ENCODE data around the gene C3orf85. TPM values are rescaled to one million over a fixed set of nuclear protein-coding genes. Genes with fewer than 3 reads are reported as not detected.

C3orf85 gene
- polyA plus RNA-seq, 2 donors: not detected

DNA sequence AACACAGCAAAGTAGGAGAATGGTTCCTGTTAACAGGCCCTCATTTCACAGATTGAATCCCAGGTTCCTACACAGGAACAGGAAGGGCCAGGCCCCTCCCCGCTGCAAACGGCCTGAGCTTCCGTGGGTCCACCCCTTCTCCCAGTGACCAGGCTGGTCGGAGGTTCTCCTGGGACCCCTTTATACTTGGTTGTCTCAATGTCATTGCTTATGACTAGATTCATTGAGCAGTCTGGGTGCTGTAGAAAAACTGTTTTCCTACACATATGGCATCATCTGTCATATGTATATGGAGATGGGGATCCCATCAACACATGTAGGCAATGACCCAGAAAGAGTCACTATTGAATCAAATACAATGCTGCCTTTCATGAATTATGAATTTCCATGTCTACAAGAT, 3.8 kb downstream of the C3orf85 start:
- no peak overlapping the region for H3K27ac ChIP-seq (ENCODE audit: low read depth in 2 of 2, low read length in 1 of 2)
- WGBS, 2 donors: 81 to 88% methylated on average over 4 of the region's 4 CpGs
- no peaks in the 10 kb centered on the region for H3K4me1 ChIP-seq (ENCODE audit: control insufficient read depth in 2 of 2, insufficient read depth in 2 of 2, low read length in 1 of 2)
- H3K36me3 ChIP-seq (ENCODE audit: control insufficient read depth in 2 of 2, insufficient read depth in 2 of 2, low read length in 1 of 2): no peaks in the 10 kb centered on the region
- H3K4me3 ChIP-seq (ENCODE audit: low read depth in 1 of 2, low read length in 2 of 2): no peak overlapping the region
- no peaks in the 10 kb centered on the region for H3K27me3 ChIP-seq (ENCODE audit: control insufficient read depth in 1 of 2, insufficient read depth in 2 of 2, low read length in 2 of 2)
- no peaks in the 10 kb centered on the region for H3K9me3 ChIP-seq (ENCODE audit: control insufficient read depth in 2 of 2, insufficient read depth in 1 of 2, low read depth in 1 of 2, low read length in 1 of 2)

DNA sequence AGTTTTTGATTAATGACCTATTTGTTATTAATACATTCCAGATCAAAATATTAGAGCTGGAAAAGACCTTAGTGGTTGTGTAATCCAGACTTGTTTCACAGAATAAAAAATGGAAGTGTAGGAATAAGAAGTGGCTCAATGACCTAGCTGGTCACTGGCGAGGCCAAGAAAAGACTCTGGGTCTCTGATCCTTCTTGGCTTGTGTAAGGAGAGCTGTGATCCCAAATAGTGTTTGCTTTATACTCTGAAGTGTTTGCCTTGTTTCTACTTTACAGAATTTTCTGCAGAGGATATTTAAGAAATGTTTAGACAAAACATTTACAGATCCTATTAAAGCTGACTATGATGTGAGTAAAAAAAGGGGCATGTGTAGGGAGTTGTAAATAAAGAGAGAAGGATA, 7.1 kb downstream of the C3orf85 start:
- Histone ChIP-seq H3K27ac (ENCODE audit: low read depth in 2 of 2, low read length in 1 of 2) (no peak overlapping the region), H3K4me3 (ENCODE audit: low read depth in 1 of 2, low read length in 2 of 2) (no peak overlapping the region), H3K4me1 (ENCODE audit: control insufficient read depth in 2 of 2, insufficient read depth in 2 of 2, low read length in 1 of 2) (no peaks in the 10 kb centered on the region), H3K9me3 (ENCODE audit: control insufficient read depth in 2 of 2, insufficient read depth in 1 of 2, low read depth in 1 of 2, low read length in 1 of 2) (no peaks in the 10 kb centered on the region), H3K36me3 (ENCODE audit: control insufficient read depth in 2 of 2, insufficient read depth in 2 of 2, low read length in 1 of 2) (no peaks in the 10 kb centered on the region), H3K27me3 (ENCODE audit: control insufficient read depth in 1 of 2, insufficient read depth in 2 of 2, low read length in 2 of 2) (no peaks in the 10 kb centered on the region)
- WGBS, 2 donors: 56 to 72% methylated on average over 1 of the region's 1 CpG

DNA sequence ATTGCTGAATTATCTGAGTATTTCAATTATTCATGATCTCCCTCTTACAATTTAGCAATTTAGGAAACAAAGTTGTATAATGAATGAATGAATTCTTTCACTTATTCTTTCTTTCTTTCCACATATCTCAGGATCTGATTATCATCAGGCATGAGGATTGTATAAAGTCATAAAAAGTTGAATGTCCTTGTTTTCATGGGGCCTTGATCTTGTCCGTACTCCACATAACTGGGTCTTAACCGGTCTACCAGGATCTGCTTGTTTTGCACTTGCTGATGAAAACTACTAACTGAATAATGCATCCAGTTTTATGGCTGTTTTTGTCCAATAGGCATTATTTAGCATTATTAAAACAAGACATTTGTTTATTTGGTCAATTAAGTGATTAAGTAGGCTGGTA, 12.6 kb downstream of the C3orf85 start:
- no peaks in the 10 kb centered on the region for H3K36me3 ChIP-seq (ENCODE audit: control insufficient read depth in 2 of 2, insufficient read depth in 2 of 2, low read length in 1 of 2)
- H3K4me1 ChIP-seq (ENCODE audit: control insufficient read depth in 2 of 2, insufficient read depth in 2 of 2, low read length in 1 of 2): no peaks in the 10 kb centered on the region
- WGBS, 2 donors: 90 to 93% methylated on average over 2 of the region's 2 CpGs
- H3K27me3 ChIP-seq (ENCODE audit: control insufficient read depth in 1 of 2, insufficient read depth in 2 of 2, low read length in 2 of 2): no peaks in the 10 kb centered on the region
- no peak overlapping the region for H3K27ac ChIP-seq (ENCODE audit: low read depth in 2 of 2, low read length in 1 of 2)
- no peak overlapping the region for H3K4me3 ChIP-seq (ENCODE audit: low read depth in 1 of 2, low read length in 2 of 2)
- no peaks in the 10 kb centered on the region for H3K9me3 ChIP-seq (ENCODE audit: control insufficient read depth in 2 of 2, insufficient read depth in 1 of 2, low read depth in 1 of 2, low read length in 1 of 2)

DNA sequence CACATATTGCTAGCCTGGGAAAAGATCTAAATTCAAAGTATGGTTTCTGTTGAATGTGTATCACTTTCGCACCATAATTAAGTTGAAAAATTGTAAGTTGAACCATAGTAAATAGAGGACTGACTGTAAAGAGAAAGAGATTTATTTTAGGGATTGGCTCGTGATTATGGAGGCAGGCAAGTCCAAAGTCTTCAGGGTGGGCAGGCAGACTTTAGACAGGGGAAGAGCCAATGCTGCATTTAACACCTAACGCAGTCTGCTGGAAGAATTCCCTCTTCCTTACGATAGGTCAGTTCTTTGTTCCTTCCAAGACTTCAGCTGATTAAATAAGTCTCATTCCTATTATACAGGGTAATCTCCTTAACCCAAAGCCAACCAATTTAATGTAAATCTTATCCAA, 15.8 kb downstream of the C3orf85 start:
- Histone ChIP-seq H3K4me1 (ENCODE audit: control insufficient read depth in 2 of 2, insufficient read depth in 2 of 2, low read length in 1 of 2) (no peaks in the 10 kb centered on the region), H3K27ac (ENCODE audit: low read depth in 2 of 2, low read length in 1 of 2) (no peak overlapping the region), H3K9me3 (ENCODE audit: control insufficient read depth in 2 of 2, insufficient read depth in 1 of 2, low read depth in 1 of 2, low read length in 1 of 2) (no peaks in the 10 kb centered on the region), H3K36me3 (ENCODE audit: control insufficient read depth in 2 of 2, insufficient read depth in 2 of 2, low read length in 1 of 2) (no peaks in the 10 kb centered on the region), H3K27me3 (ENCODE audit: control insufficient read depth in 1 of 2, insufficient read depth in 2 of 2, low read length in 2 of 2) (no peaks in the 10 kb centered on the region), H3K4me3 (ENCODE audit: low read depth in 1 of 2, low read length in 2 of 2) (no peak overlapping the region)
- WGBS, 2 donors: 48 to 59% methylated on average over 4 of the region's 4 CpGs

DNA sequence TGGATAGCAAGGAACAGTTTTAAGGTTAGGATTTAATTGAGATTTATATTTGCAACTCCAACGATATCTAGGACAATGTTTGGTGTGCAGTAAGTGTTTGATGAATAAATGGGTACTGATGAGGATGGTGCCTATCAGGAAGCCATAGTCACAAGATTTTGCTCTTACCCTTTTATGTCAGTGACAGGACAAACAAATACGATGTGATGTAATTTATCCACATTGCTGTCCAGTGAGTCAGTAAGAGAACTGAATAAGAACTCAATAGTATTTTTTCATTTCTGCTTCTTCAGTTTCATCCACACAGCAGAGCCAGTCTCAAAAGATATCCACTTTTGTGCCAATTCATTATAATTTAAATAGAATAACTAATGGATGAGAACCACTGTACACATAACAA, 18.5 kb downstream of the C3orf85 start:
- Histone ChIP-seq H3K36me3 (ENCODE audit: control insufficient read depth in 2 of 2, insufficient read depth in 2 of 2, low read length in 1 of 2) (no peaks in the 10 kb centered on the region), H3K4me3 (ENCODE audit: low read depth in 1 of 2, low read length in 2 of 2) (no peak overlapping the region), H3K9me3 (ENCODE audit: control insufficient read depth in 2 of 2, insufficient read depth in 1 of 2, low read depth in 1 of 2, low read length in 1 of 2) (no peaks in the 10 kb centered on the region), H3K27ac (ENCODE audit: low read depth in 2 of 2, low read length in 1 of 2) (no peak overlapping the region), H3K27me3 (ENCODE audit: control insufficient read depth in 1 of 2, insufficient read depth in 2 of 2, low read length in 2 of 2) (no peaks in the 10 kb centered on the region), H3K4me1 (ENCODE audit: control insufficient read depth in 2 of 2, insufficient read depth in 2 of 2, low read length in 1 of 2) (no peaks in the 10 kb centered on the region)
- 55 to 63% methylated on average over 2 of the region's 2 CpGs for WGBS, 2 donors

DNA sequence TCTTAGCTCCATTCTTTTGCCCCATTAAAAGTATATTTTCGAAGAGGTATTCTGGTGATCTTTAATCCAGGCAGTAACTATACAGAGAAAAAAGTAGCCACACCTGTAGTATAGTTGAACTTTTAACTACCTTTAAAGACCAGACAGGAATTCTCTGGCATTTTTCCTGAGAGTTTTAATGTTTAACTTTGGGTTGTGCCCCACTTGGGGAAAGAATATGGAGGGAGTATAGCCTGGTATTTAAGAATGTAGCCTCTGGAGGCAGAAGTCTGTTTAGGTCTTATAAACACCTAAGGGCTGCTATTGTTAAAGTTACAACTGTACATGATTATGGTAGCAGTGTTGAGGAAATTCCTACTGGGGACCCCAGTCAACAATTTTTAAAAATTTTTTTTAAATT, 19.3 kb downstream of the C3orf85 start:
- H3K9me3 ChIP-seq (ENCODE audit: control insufficient read depth in 2 of 2, insufficient read depth in 1 of 2, low read depth in 1 of 2, low read length in 1 of 2): no peaks in the 10 kb centered on the region
- no peaks in the 10 kb centered on the region for H3K4me1 ChIP-seq (ENCODE audit: control insufficient read depth in 2 of 2, insufficient read depth in 2 of 2, low read length in 1 of 2)
- no peaks in the 10 kb centered on the region for H3K27me3 ChIP-seq (ENCODE audit: control insufficient read depth in 1 of 2, insufficient read depth in 2 of 2, low read length in 2 of 2)
- WGBS, 2 donors: 38 to 43% methylated on average over 1 of the region's 1 CpG
- no peaks in the 10 kb centered on the region for H3K36me3 ChIP-seq (ENCODE audit: control insufficient read depth in 2 of 2, insufficient read depth in 2 of 2, low read length in 1 of 2)
- H3K27ac ChIP-seq (ENCODE audit: low read depth in 2 of 2, low read length in 1 of 2): no peak overlapping the region
- no peak overlapping the region for H3K4me3 ChIP-seq (ENCODE audit: low read depth in 1 of 2, low read length in 2 of 2)

DNA sequence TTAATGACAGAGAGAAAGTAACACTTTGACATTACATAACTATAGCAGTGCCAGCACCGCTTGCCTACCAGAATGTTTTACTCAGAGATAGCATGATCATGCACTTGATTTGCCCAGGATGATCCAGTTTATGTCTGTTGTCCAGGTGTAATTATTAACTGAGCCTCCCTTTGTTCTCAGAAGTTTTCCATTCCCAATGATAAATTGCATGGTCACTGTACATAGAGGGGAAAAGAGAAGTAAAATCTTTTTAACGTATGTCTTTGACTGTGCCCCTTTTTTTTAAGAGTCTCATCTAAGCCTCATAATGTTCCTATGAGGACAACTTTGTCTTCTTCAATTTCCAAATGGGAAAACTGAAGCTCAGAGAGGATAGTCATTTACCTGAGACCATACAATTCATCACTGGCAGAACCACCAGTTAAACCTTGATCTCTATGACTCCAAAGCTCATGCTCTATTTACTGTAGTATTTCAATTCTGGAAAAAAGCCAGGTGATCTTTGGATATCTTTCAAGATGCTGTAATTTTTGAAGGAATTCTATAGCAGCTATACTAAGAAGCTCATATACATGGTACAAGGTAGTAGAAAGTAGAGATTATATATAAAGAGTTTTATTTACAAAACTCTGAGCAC, 25.1 kb downstream of the C3orf85 start:
- H3K4me1 ChIP-seq (ENCODE audit: control insufficient read depth in 2 of 2, insufficient read depth in 2 of 2, low read length in 1 of 2): no peaks in the 10 kb centered on the region
- H3K4me3 ChIP-seq (ENCODE audit: low read depth in 1 of 2, low read length in 2 of 2): no peak overlapping the region
- no peaks in the 10 kb centered on the region for H3K27me3 ChIP-seq (ENCODE audit: control insufficient read depth in 1 of 2, insufficient read depth in 2 of 2, low read length in 2 of 2)
- no peaks in the 10 kb centered on the region for H3K36me3 ChIP-seq (ENCODE audit: control insufficient read depth in 2 of 2, insufficient read depth in 2 of 2, low read length in 1 of 2)
- H3K27ac ChIP-seq (ENCODE audit: low read depth in 2 of 2, low read length in 1 of 2): no peak overlapping the region
- WGBS, 2 donors: 43 to 57% methylated on average over 2 of the region's 2 CpGs
- no peaks in the 10 kb centered on the region for H3K9me3 ChIP-seq (ENCODE audit: control insufficient read depth in 2 of 2, insufficient read depth in 1 of 2, low read depth in 1 of 2, low read length in 1 of 2)

DNA sequence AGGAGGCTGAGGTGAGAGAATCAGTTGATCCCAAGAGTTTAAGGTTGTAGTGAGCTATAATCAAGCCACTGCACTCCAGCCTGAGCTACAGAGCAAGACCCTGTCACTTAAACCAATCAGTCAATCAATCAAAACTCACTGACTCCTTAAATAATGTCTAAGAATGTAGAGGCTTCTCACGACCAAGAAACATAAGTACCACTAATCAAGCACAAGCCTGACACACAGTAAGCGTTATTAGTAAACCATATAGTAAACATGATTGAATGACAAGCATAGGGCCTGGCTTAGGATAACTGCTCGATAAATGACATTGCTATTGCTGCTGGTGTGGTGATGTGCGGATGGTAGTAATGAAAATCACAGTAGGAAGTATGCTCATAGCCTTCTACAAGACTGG, 29.4 kb downstream of the C3orf85 start:
- H3K27ac ChIP-seq (ENCODE audit: low read depth in 2 of 2, low read length in 1 of 2): no peak overlapping the region
- no peaks in the 10 kb centered on the region for H3K9me3 ChIP-seq (ENCODE audit: control insufficient read depth in 2 of 2, insufficient read depth in 1 of 2, low read depth in 1 of 2, low read length in 1 of 2)
- no peaks in the 10 kb centered on the region for H3K27me3 ChIP-seq (ENCODE audit: control insufficient read depth in 1 of 2, insufficient read depth in 2 of 2, low read length in 2 of 2)
- WGBS, 2 donors: 82 to 86% methylated on average over 4 of the region's 4 CpGs
- no peaks in the 10 kb centered on the region for H3K4me1 ChIP-seq (ENCODE audit: control insufficient read depth in 2 of 2, insufficient read depth in 2 of 2, low read length in 1 of 2)
- no peaks in the 10 kb centered on the region for H3K36me3 ChIP-seq (ENCODE audit: control insufficient read depth in 2 of 2, insufficient read depth in 2 of 2, low read length in 1 of 2)
- no peak overlapping the region for H3K4me3 ChIP-seq (ENCODE audit: low read depth in 1 of 2, low read length in 2 of 2)

DNA sequence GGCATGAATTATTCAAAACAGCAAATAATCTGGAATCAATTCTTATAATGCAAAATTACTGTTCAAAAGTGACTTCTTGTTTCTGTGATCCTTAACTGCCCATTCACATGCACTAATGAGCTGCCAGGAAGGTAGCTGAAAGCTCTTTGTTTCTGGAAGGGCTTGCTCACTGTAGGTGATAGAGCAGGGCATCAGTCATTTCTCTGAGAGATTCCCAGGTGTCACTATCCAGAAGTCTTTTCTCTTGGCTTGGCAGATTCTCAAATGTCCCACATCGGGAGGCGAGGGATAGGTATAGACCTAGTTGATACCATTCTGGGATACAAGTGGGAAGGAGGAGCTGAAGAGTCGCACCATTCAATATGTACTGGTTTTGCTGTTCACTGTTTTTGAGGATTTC, 35.0 kb downstream of the C3orf85 start:
- H3K27ac ChIP-seq (ENCODE audit: low read depth in 2 of 2, low read length in 1 of 2): no peak overlapping the region
- H3K4me3 ChIP-seq (ENCODE audit: low read depth in 1 of 2, low read length in 2 of 2): no peak overlapping the region
- no peaks in the 10 kb centered on the region for H3K27me3 ChIP-seq (ENCODE audit: control insufficient read depth in 1 of 2, insufficient read depth in 2 of 2, low read length in 2 of 2)
- no peaks in the 10 kb centered on the region for H3K4me1 ChIP-seq (ENCODE audit: control insufficient read depth in 2 of 2, insufficient read depth in 2 of 2, low read length in 1 of 2)
- WGBS, 2 donors: 92 to 93% methylated on average over 3 of the region's 3 CpGs
- no peaks in the 10 kb centered on the region for H3K36me3 ChIP-seq (ENCODE audit: control insufficient read depth in 2 of 2, insufficient read depth in 2 of 2, low read length in 1 of 2)
- H3K9me3 ChIP-seq (ENCODE audit: control insufficient read depth in 2 of 2, insufficient read depth in 1 of 2, low read depth in 1 of 2, low read length in 1 of 2): no peaks in the 10 kb centered on the region

DNA sequence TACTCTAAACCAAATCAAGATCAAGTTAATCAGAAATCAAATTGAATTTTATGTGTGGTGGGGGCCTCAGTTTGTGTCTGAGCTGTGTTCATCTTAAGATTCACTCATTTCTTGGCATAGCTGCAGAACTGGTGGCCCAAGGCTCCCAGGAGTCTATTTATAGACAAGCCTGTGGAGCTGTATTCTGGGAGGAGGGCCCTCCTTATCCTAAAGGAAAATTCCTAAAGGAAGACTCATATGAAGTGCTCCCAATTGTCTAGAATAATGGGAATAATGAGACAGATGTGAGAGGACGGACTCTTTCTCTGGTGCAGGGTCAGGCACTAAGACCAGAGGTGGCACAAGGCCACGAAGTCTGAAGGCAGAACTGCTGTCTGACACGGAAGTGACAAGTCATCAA, 38.9 kb downstream of the C3orf85 start:
- Histone ChIP-seq H3K4me1 (ENCODE audit: control insufficient read depth in 2 of 2, insufficient read depth in 2 of 2, low read length in 1 of 2) (no peaks in the 10 kb centered on the region), H3K9me3 (ENCODE audit: control insufficient read depth in 2 of 2, insufficient read depth in 1 of 2, low read depth in 1 of 2, low read length in 1 of 2) (peaks cover 3 to 4% of the 10 kb centered on the region in 2 donors), H3K27me3 (ENCODE audit: control insufficient read depth in 1 of 2, insufficient read depth in 2 of 2, low read length in 2 of 2) (no peaks in the 10 kb centered on the region), H3K36me3 (ENCODE audit: control insufficient read depth in 2 of 2, insufficient read depth in 2 of 2, low read length in 1 of 2) (no peaks in the 10 kb centered on the region), H3K4me3 (ENCODE audit: low read depth in 1 of 2, low read length in 2 of 2) (no peak overlapping the region), H3K27ac (ENCODE audit: low read depth in 2 of 2, low read length in 1 of 2) (no peak overlapping the region)
- 62 to 76% methylated on average over 3 of the region's 3 CpGs for WGBS, 2 donors

Measured in esophagus (tissue), 2 donors.